ENCODE measurements around the gene PCCA. TPM values are rescaled to one million over a fixed set of nuclear protein-coding genes. Genes with fewer than 3 reads are reported as not detected.

Gene PCCA
- polyA plus RNA-seq, 2 of the 4 experiments (the other 2 are of a cell fraction) = 13.2 to 13.7 TPM

- TF ChIP-seq CBX2 (IDR thresholded peaks at IDR 0.05; ENCODE audit: borderline replicate concordance, low read depth) (no peak), REST (IDR thresholded peaks at IDR 0.05) (no peak)
- 88% methylated on average over 11 of the region's 11 CpGs for WGBS (ENCODE audit: missing lambda C conversion rate)
- Histone ChIP-seq H3K4me2 (no peak overlapping the region), H3K27ac (no peak overlapping the region), H3K4me1 (no peaks in the 10 kb centered on the region), H3K4me3 (no peak overlapping the region), H3K9me3 (no peaks in the 10 kb centered on the region)
- ChIA-PET CTCF (no interaction called here), POLR2A (no interaction called here)
- FAIRE-seq (no peak), DNase-seq (ENCODE audit: low read depth in 1 of 2, low spot score in 1 of 2) (no peak), ATAC-seq (no peak)
Observed at GRCh38 chr13:100528820-100529219, 439.9 kb downstream of the PCCA start.

GRCh38 chr13:100529666-100530377 lies 440.9 kb downstream of the PCCA start:
- FAIRE-seq (no peak), DNase-seq (ENCODE audit: low read depth in 1 of 2, low spot score in 1 of 2) (no peak), ATAC-seq (no peak)
- POLR2A ChIA-PET = no interaction called here
- H3K4me2 ChIP-seq = no peak overlapping the region
- H3K4me3 ChIP-seq = no peak overlapping the region
- H3K9me3 ChIP-seq = no peaks in the 10 kb centered on the region
- H3K27ac ChIP-seq = no peak overlapping the region
- TF ChIP-seq RAD21 (conservative IDR thresholded peaks at IDR 0.05 in 1 of 2, IDR thresholded peaks at IDR 0.05 in 1 of 2) = no peak
- no peak for TF ChIP-seq RNF2 (IDR thresholded peaks at IDR 0.05; ENCODE audit: borderline replicate concordance, low read depth)
- no peak for TF ChIP-seq MAX (IDR thresholded peaks at IDR 0.05)
- TF ChIP-seq BHLHE40 (IDR thresholded peaks at IDR 0.05; ENCODE audit: low read depth, low read length) = no peak
- no peak for TF ChIP-seq NPAS2 (CRISPR knock-in tag; IDR thresholded peaks at IDR 0.05; ENCODE audit: borderline replicate concordance)
- TF ChIP-seq MAFK (IDR thresholded peaks at IDR 0.05; ENCODE audit: partially characterized antibody) = no peak
- no peak for TF ChIP-seq FOXS1 (CRISPR knock-in tag; IDR thresholded peaks at IDR 0.05)
- no peak for TF ChIP-seq CTCF (IDR thresholded peaks at IDR 0.05)
- TF ChIP-seq NR3C1 (IDR thresholded peaks at IDR 0.05) = no peak
- TF ChIP-seq CBX2 (IDR thresholded peaks at IDR 0.05; ENCODE audit: borderline replicate concordance, low read depth) = no peak
- no peak for TF ChIP-seq BCL3 (IDR thresholded peaks at IDR 0.05)
- TF ChIP-seq REST (IDR thresholded peaks at IDR 0.05) = no peak
- no peaks in the 10 kb centered on the region for H3K4me1 ChIP-seq
- 89% methylated on average over 15 of the region's 15 CpGs for WGBS (ENCODE audit: missing lambda C conversion rate)
- CTCF ChIA-PET = no interaction called here

Data from A549 (cell line).